HG03439 (cell line): ENCODE data around the gene NRIP1.

Experiments used
- ATAC-seq: cut with Tn5 transposase; IDR thresholded peaks from one replicate; pipeline ENCODE4 v1.9.1; 2021; ENCODE audit warnings: mild to moderate bottlenecking, moderate library complexity; ENCODE audit not compliant: unreplicated experiment

The NRIP1 gene

GRCh38 chr21:15064576-15065391 lies at the start of gene NRIP1:
NRIP1 (minus strand) TSS chr21:15065000; CDS start chr21:14968192, 96,808 bp downstream.
- peak; percentile 87 for ATAC-seq

- no peak for ATAC-seq
Measured at GRCh38 chr21:15112858-15113257, 48.1 kb upstream of the NRIP1 start.

GRCh38 chr21:15108801-15109200 lies 44.0 kb upstream of the NRIP1 start:
- no peak for ATAC-seq

- ATAC-seq: no peak
Measured at GRCh38 chr21:15104470-15104869, 39.7 kb upstream of the NRIP1 start.

GRCh38 chr21:15098908-15099307 lies 34.1 kb upstream of the NRIP1 start:
- ATAC-seq: no peak

- ATAC-seq: no peak
Measured at GRCh38 chr21:15098181-15098580, 33.4 kb upstream of the NRIP1 start.

GRCh38 chr21:15097580-15097979 lies 32.8 kb upstream of the NRIP1 start:
- ATAC-seq: no peak

- no peak for ATAC-seq
Measured at GRCh38 chr21:15096146-15096545, 31.3 kb upstream of the NRIP1 start.

- no peak for ATAC-seq
Measured at GRCh38 chr21:15095326-15095725, 30.5 kb upstream of the NRIP1 start.

- no peak for ATAC-seq
Measured at GRCh38 chr21:15094706-15095105, 29.9 kb upstream of the NRIP1 start.

- no peak for ATAC-seq
Measured at GRCh38 chr21:15093216-15093615, 28.4 kb upstream of the NRIP1 start.

- no peak for ATAC-seq
Measured at GRCh38 chr21:15092745-15093144, 27.9 kb upstream of the NRIP1 start.

- ATAC-seq: no peak
Measured at GRCh38 chr21:15090390-15090789, 25.6 kb upstream of the NRIP1 start.

- no peak for ATAC-seq
Measured at GRCh38 chr21:15088488-15088887, 23.7 kb upstream of the NRIP1 start.

- ATAC-seq: no peak
Measured at GRCh38 chr21:15084668-15085067, 19.9 kb upstream of the NRIP1 start.

GRCh38 chr21:15080526-15080925 lies 15.7 kb upstream of the NRIP1 start:
- no peak for ATAC-seq

GRCh38 chr21:15079269-15079668 lies 14.5 kb upstream of the NRIP1 start:
- no peak for ATAC-seq

- ATAC-seq: no peak
Measured at GRCh38 chr21:15078180-15078579, 13.4 kb upstream of the NRIP1 start.

- ATAC-seq: no peak
Measured at GRCh38 chr21:15077529-15078145, 12.8 kb upstream of the NRIP1 start.

GRCh38 chr21:15076730-15077129 lies 11.9 kb upstream of the NRIP1 start:
- ATAC-seq: no peak

GRCh38 chr21:15071009-15071408 lies 6.2 kb upstream of the NRIP1 start:
- no peak for ATAC-seq

GRCh38 chr21:15066123-15066575 lies 1.3 kb upstream of the NRIP1 start:
- ATAC-seq: no peak
